Superior temporal gyrus (tissue), 1 donor: ENCODE results near the gene RNMT.
"Not testable (repeated sequence)": the region's sequence is repeated elsewhere in the genome, so short reads cannot be mapped to it uniquely, and the experiment has no call there.

Experiments used
- DNase-seq: peaks from one replicate; pipeline ENCODE4 v3.0.0-alpha.2; 2016; ENCODE audit errors: extremely low spot score

RNMT gene

GRCh38 chr18:13735681-13736080, 9.2 kb downstream of the RNMT start:
- no peak for DNase-seq

- no peak for DNase-seq
These were observed 19.2 kb downstream of the RNMT start for GRCh38 chr18:13745696-13746095.

GRCh38 chr18:13746633-13747032, 20.2 kb downstream of the RNMT start:
- DNase-seq, result no peak

- DNase-seq, result not testable (repeated sequence)
These were observed 25.1 kb downstream of the RNMT start for GRCh38 chr18:13751599-13751998.

- DNase-seq, result no peak
These were observed 29.8 kb downstream of the RNMT start for GRCh38 chr18:13756261-13756660.

- DNase-seq, result no peak
These were observed 30.2 kb downstream of the RNMT start for GRCh38 chr18:13756671-13757070.

- no peak for DNase-seq
These were observed 32.1 kb downstream of the RNMT start for GRCh38 chr18:13758622-13759021.

GRCh38 chr18:13760047-13760446, 33.6 kb downstream of the RNMT start:
- DNase-seq, result no peak

GRCh38 chr18:13762690-13763439, 36.4 kb downstream of the RNMT start:
- DNase-seq, result no peak

GRCh38 chr18:13775058-13775457, 48.6 kb downstream of the RNMT start:
- no peak for DNase-seq

GRCh38 chr18:13791181-13791580, 64.7 kb downstream of the RNMT start:
- no peak for DNase-seq

GRCh38 chr18:13793819-13794218, 67.3 kb downstream of the RNMT start:
- no peak for DNase-seq

GRCh38 chr18:13796515-13796914, 70.0 kb downstream of the RNMT start:
- no peak for DNase-seq

GRCh38 chr18:13797157-13797611, 70.7 kb downstream of the RNMT start:
- DNase-seq, result no peak

- DNase-seq, result no peak
These were observed 72.9 kb downstream of the RNMT start for GRCh38 chr18:13799396-13799795.

- DNase-seq, result peak; percentile 69
These were observed 74.2 kb downstream of the RNMT start for GRCh38 chr18:13800505-13801259.

GRCh38 chr18:13801260-13801601, 74.8 kb downstream of the RNMT start:
- no peak for DNase-seq

- DNase-seq, result no peak
These were observed 77.8 kb downstream of the RNMT start for GRCh38 chr18:13804305-13804704.

GRCh38 chr18:13808294-13809042, 82.0 kb downstream of the RNMT start:
- no peak for DNase-seq

GRCh38 chr18:13809043-13809430, 82.6 kb downstream of the RNMT start:
- DNase-seq, result no peak

- no peak for DNase-seq
These were observed 83.2 kb downstream of the RNMT start for GRCh38 chr18:13809531-13810255.

- DNase-seq, result no peak
These were observed 84.5 kb downstream of the RNMT start for GRCh38 chr18:13810950-13811485.
